Stomach (tissue), 9 donors: Measurements from ENCODE around the gene CNGA2. TPM values are rescaled to one million over a fixed set of nuclear protein-coding genes. Genes with fewer than 3 reads are reported as not detected.
A peak's percentile ranks its signal among the peaks of the same experiment; 100 is the strongest.

Experiments used
- DNase-seq, 2 donors: peaks; one replicate each; pipeline versions ENCODE4 v3.0.0 to v3.0.0-alpha.2; 2013 to 2019
- H3K27ac ChIP-seq, 5 donors: fragments of 200-600 bp in 4 of 5; sonication (generic) in 4 of 5; one replicate each; pipeline ENCODE4 v1.5.1; 2013 to 2019; ENCODE audit warnings: mild to moderate bottlenecking in 1 of 5, moderate library complexity in 1 of 5
- H3K27me3 ChIP-seq, 3 donors: fragments of 200-600 bp; sonication (generic); one replicate each; pipeline ENCODE4 v1.5.1; 2017 to 2019; ENCODE audit warnings: mixed run types in 1 of 3
- H3K36me3 ChIP-seq, 4 donors: fragments of 200-600 bp; sonication (generic); 1 replicate in 3 of 4; 2 replicates in 1 of 4; pipeline ENCODE4 v1.5.1; 2016 to 2019
- H3K4me1 ChIP-seq, 4 donors: fragments of 200-600 bp; sonication (generic); one replicate each; pipeline ENCODE4 v1.5.1; 2016 to 2019
- H3K4me3 ChIP-seq, 4 donors: fragments of 200-600 bp; sonication (generic) in 3 of 4; one replicate each; pipeline ENCODE4 v1.5.1; 2016 to 2019; ENCODE audit warnings: mild to moderate bottlenecking in 1 of 4
- H3K9me3 ChIP-seq, 4 donors: fragments of 200-600 bp; sonication (generic); one replicate each; pipeline ENCODE4 v1.5.1; 2016 to 2019
- EP300 ChIP-seq: sonication (generic); formaldehyde crosslinking; IDR thresholded peaks from one replicate; pipeline ENCODE4 v1.6.1; 2017; ENCODE audit warnings: antibody characterized with exemption
- POLR2A ChIP-seq, 4 donors: fragments of 450-650 bp; IDR thresholded peaks; one replicate each; pipeline ENCODE4 v1.6.1; 2016; ENCODE audit warnings: antibody characterized with exemption in 4 of 4, control low read depth in 2 of 4, mild to moderate bottlenecking in 1 of 4, moderate library complexity in 1 of 4
- POLR2AphosphoS5 ChIP-seq, 3 donors: sonication (generic); formaldehyde crosslinking; IDR thresholded peaks; one replicate each; pipeline ENCODE4 v1.6.1; 2016; ENCODE audit warnings: antibody characterized with exemption in 3 of 3
- WGBS, 5 donors: extraction: QIAGEN DNeasy Blood & Tissue Kit in 3 of 5; methylation state at CpG; one replicate each; pipeline versions ENCODE4 v1.1.5 to v1.1.7; 2013 to 2018; 5-methylcytosine and 5-hydroxymethylcytosine counted together
- intact Hi-C: fragments of 100-400 bp; cut with DNase I; formaldehyde crosslinking; loops from one replicate; pipeline ENCODE4 v1.15.1; 2023; ENCODE audit warnings: low total_unique reads
- polyA plus RNA-seq, 3 donors: library from polyadenylated mRNA; stranded (reverse); fragments of 200-250 nt; gene quantifications; one replicate each; pipeline ENCODE4 v1.2.3, GENCODE V29; 2013
- total RNA-seq, 5 donors: library from RNA; depleted of rRNA; stranded (reverse); fragments of >200 nt; gene quantifications; one replicate each; pipeline versions ENCODE4 v1.1.0 to v1.2.3, GENCODE V29; 2014 to 2016
- TF ChIP-seq, protein P1 (sequence below), 7 experiments: fragments of 450-650 bp in 4 of 7; fragments of 200-600 bp in 3 of 7; sonication (generic) in 3 of 7; IDR thresholded peaks; one replicate each; pipeline ENCODE4 v1.5.1; 2016 to 2019; ENCODE audit warnings: antibody characterized with exemption in 7 of 7, control low read depth in 2 of 7, mild to moderate bottlenecking in 1 of 7
- donor health status: healthy with polysubstance abuse.
- donor health status: Bipolar disorder and iron deficiency.
- donor health status: healthy.

Gene CNGA2
- total and polyA plus RNA-seq, 8 donors, result not detected

DNA sequence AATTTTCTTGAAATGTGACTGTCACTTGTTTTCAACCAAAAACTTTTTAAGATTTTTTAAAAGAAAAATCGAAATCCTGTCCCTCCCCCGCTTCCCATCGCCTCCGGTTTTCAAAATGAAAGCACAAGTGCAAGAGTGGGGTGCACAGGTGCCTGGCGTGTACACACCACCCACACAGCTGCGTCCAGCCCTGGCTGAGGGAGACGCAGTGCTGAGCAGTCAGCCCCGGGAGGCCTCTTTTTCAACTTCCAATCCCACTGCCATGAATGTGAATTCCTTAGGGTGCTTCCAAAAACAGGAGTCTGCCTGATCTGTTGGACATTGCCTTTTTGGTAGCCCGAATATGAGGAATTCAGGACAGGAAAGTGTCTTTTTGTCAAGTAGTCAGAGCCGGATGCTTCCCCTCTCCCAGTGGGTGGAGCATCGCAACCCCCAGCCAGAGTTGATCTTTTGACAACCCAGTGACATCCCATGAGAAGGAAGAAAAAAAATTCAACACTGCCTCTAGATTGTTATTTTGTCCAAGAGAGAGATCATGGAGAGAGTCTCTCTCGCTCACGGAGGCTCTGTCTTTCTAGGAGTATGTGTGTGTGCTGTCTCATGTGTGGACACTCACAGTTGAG, 30.4 kb upstream of the CNGA2 start:
- Histone ChIP-seq H3K4me3 (no peak overlapping the region), H3K9me3 (no peaks in the 10 kb centered on the region), H3K27ac (no peak overlapping the region), H3K4me1 (no peaks in the 10 kb centered on the region), H3K27me3 (peaks cover 0 to 5% (median 0%) of the 10 kb centered on the region in 3 donors), H3K36me3 (no peaks in the 10 kb centered on the region)
- DNase-seq, result peak in 1 of 2 donors; percentile 23
- TF ChIP-seq, protein P1, sequence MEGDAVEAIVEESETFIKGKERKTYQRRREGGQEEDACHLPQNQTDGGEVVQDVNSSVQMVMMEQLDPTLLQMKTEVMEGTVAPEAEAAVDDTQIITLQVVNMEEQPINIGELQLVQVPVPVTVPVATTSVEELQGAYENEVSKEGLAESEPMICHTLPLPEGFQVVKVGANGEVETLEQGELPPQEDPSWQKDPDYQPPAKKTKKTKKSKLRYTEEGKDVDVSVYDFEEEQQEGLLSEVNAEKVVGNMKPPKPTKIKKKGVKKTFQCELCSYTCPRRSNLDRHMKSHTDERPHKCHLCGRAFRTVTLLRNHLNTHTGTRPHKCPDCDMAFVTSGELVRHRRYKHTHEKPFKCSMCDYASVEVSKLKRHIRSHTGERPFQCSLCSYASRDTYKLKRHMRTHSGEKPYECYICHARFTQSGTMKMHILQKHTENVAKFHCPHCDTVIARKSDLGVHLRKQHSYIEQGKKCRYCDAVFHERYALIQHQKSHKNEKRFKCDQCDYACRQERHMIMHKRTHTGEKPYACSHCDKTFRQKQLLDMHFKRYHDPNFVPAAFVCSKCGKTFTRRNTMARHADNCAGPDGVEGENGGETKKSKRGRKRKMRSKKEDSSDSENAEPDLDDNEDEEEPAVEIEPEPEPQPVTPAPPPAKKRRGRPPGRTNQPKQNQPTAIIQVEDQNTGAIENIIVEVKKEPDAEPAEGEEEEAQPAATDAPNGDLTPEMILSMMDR (IDR thresholded peaks at IDR 0.05), result no peak
- TF ChIP-seq EP300 (no peak), POLR2A (IDR thresholded peaks at IDR 0.05) (no peak), POLR2AphosphoS5 (IDR thresholded peaks at IDR 0.05) (no peak)
- WGBS, 5 donors, result 40 to 60% (median 50%) methylated on average over 11 to 13 of the region's 13 CpGs
- intact Hi-C loops, result no loop called here

DNA sequence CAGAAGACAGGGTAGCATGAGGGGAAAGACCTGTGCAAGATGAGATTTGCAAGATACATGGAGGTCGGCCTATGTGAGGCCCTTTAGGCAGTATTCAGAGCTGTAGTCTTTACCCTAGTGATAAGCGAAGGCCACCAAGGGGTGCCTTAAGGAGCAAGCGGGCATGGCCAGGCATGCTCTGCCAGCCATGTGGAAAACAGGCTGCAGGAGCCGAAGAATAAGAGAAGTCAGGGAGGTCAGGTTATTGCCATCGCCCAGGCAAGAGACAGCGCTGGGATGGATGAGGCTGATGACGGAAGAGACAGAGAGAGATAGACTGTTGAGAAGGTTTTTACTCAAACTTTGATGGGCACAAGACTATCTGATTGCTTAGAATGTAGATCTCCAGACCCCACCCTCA, 25.7 kb upstream of the CNGA2 start:
- Histone ChIP-seq H3K4me1 (no peaks in the 10 kb centered on the region), H3K27me3 (no peaks in the 10 kb centered on the region), H3K4me3 (no peak overlapping the region), H3K36me3 (no peaks in the 10 kb centered on the region), H3K9me3 (no peaks in the 10 kb centered on the region), H3K27ac (no peak overlapping the region)
- no peak for TF ChIP-seq POLR2AphosphoS5 (IDR thresholded peaks at IDR 0.05)
- no peak for TF ChIP-seq EP300
- TF ChIP-seq, protein P1 (IDR thresholded peaks at IDR 0.05), result no peak
- TF ChIP-seq POLR2A (IDR thresholded peaks at IDR 0.05), result no peak
- peak in 1 of 2 donors; percentile 9 for DNase-seq
- intact Hi-C loops, result no loop called here
- WGBS, 5 donors, result 81 to 95% (median 90%) methylated on average over 7 of the region's 7 CpGs

DNA sequence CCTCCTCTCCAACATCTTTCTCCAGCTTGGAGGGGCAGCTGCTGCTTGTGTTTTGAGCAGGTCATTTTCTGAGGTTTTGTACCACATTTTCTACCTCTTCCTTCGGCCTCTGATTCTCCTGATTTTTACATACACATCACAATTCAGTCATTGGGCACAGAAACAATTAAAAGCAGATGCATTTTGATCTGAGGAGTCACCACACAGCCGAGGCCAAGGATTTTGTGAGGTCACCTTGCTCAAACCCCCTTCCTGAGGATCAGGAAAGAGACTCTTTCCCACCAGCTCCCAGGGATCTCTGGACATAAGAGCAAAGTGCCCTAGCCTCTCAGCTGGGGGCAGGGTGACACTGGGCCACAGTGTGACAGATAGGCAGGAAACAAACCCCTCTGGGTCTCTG, 24.1 kb upstream of the CNGA2 start:
- TF ChIP-seq, protein P1 (IDR thresholded peaks at IDR 0.05), result no peak
- TF ChIP-seq POLR2A (IDR thresholded peaks at IDR 0.05) (no peak), EP300 (no peak), POLR2AphosphoS5 (IDR thresholded peaks at IDR 0.05) (no peak)
- H3K4me1 ChIP-seq, result no peaks in the 10 kb centered on the region
- H3K27ac ChIP-seq, result no peak overlapping the region
- H3K36me3 ChIP-seq, result no peaks in the 10 kb centered on the region
- intact Hi-C loops, result no loop called here
- 52 to 87% (median 59%) methylated on average over 2 of the region's 2 CpGs for WGBS, 5 donors
- no peak for DNase-seq
- H3K9me3 ChIP-seq, result no peaks in the 10 kb centered on the region
- H3K4me3 ChIP-seq, result no peak overlapping the region
- no peaks in the 10 kb centered on the region for H3K27me3 ChIP-seq

DNA sequence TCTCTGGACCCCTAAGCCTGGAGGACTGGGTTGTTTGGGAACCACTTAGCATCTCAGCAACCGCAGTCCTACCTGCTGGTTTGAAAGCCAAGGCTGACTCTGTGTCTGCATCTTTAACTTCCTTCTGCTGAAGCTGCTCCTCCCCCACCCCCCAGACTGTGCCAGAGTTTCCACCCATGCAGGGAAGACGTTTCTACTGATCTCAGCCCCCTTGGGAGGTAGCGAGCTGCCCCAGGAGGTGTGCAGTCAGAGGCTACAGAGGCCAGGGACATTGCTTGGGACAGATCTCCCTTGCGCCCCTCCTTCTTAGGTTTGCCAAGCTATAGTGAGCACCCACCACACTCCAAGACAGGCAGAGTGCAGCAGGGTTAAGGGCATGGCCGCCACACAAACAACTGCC, 23.4 kb upstream of the CNGA2 start:
- no peak for DNase-seq
- Histone ChIP-seq H3K4me3 (no peak overlapping the region), H3K36me3 (no peaks in the 10 kb centered on the region), H3K9me3 (no peaks in the 10 kb centered on the region), H3K4me1 (no peaks in the 10 kb centered on the region), H3K27ac (no peak overlapping the region), H3K27me3 (no peaks in the 10 kb centered on the region)
- TF ChIP-seq, protein P1 (IDR thresholded peaks at IDR 0.05), result no peak
- TF ChIP-seq POLR2A (IDR thresholded peaks at IDR 0.05) (no peak), POLR2AphosphoS5 (IDR thresholded peaks at IDR 0.05) (no peak), EP300 (no peak)
- intact Hi-C loops, result no loop called here
- WGBS, 5 donors, result 50 to 72% (median 60%) methylated on average over 5 of the region's 5 CpGs
